HFF-Myc (cell line): Measurements from ENCODE around the gene TIGD2.

Source experiments
- DNase-seq: peaks from one replicate; pipeline ENCODE4 v3.0.0-alpha.2; 2011; ENCODE audit warnings: low read depth; ENCODE audit errors: extremely low read depth
- H3K4me3 ChIP-seq: replicated peaks from 2 replicates; pipeline ENCODE4 v1.5.1; 2011; ENCODE audit warnings: low read depth, mild to moderate bottlenecking, control low read depth, low read length
- CTCF ChIP-seq: IDR thresholded peaks from 2 replicates; pipeline ENCODE4 v1.5.1; 2012; ENCODE audit warnings: mild to moderate bottlenecking, low read depth, low read length, control low read depth; ENCODE audit errors: missing control alignments

Gene TIGD2

DNA sequence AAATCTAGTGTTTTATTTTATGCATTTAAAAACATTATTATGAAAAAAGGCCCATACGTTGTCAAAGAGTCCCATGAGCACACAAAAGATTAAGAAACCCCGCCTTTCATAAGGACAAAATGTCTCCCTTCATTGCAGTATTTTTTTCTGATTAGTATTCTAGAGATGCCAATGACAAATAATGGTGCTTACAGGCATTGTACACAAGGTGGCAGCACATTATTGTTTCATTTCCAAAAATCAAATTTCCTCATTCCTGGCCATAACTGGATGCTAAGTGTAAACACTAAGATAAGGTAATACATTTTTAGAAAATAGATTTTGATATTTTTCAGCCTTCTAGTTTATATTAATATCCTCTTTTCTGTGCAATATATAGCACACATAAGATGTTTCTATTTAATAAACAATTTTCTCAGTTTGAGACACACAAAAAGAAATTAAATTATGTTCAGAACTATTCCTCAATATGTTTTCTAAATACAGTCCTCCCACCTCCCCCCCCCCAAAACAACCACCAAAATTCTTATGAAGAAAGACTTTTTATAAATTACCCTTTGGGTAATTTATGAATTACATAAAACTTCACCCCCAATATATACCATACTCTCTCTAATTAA, 47.7 kb downstream of the TIGD2 start:
- no peak overlapping the region for H3K4me3 ChIP-seq
- TF ChIP-seq CTCF, result peak; percentile 60
- peak; percentile 24 for DNase-seq

- H3K4me3 ChIP-seq, result no peak overlapping the region
- no peak for TF ChIP-seq CTCF
- DNase-seq, result no peak
Measured at GRCh38 chr4:89160806-89161205, 49.5 kb downstream of the TIGD2 start.

DNA sequence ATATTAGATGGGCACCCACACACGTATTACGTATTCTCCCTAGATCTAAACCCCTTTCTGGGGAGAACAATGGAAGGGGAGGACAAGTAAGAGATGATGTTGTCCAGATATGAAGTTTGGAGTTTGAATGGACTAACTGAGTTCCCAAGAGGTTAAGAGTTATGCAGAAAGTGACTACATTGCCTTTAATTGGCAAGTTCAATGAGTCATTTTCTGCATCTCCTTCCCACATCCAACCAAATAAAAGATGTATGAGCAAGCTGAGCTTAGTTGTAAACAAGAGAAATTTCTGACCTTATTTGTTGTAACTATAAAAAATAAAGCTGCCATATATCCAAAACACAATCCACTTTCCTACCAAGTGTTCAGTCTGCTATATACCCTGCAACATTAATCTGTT, 50.5 kb downstream of the TIGD2 start:
- H3K4me3 ChIP-seq, result no peak overlapping the region
- DNase-seq, result no peak
- no peak for TF ChIP-seq CTCF

DNA sequence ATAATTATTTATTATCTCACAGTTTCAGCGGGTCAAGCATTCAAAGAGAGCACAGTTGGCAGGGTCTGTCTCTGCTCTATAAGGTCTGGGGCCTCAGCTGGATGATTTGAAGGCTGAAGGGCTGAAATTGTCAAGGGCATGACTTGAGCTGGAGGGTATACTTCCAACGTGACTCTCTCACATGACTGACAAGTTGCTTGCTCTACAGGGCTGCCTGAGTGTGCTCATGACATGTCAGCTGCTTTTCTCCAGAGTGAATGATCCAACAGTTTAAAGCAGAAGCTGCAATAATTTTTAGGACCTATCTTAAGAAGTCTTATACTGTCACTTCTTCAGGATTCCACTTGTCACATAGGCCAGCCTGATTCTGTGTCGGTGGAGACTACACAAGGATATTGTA, 51.2 kb downstream of the TIGD2 start:
- DNase-seq, result no peak
- H3K4me3 ChIP-seq, result no peak overlapping the region
- no peak for TF ChIP-seq CTCF

- no peak for DNase-seq
- TF ChIP-seq CTCF, result no peak
- H3K4me3 ChIP-seq, result no peak overlapping the region
Measured at GRCh38 chr4:89162987-89163386, 51.7 kb downstream of the TIGD2 start.

DNA sequence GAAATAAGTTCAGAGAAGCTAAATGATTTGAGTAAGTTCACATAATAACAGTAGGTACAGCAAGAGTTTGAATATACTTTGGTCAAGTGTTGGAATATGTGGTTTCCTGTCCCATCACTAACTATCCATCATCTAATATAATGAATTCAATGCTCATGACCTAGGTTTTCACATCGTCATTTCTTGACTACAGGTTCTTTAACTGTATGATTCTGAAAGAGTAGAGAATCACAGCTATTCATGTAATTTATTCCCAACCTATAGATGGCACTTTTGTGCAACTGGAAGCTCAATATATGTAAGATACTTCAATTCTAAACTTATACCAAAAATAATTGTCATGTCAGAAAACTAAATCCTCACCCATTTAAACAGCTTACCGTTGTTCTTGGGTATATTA, 53.1 kb downstream of the TIGD2 start:
- no peak for DNase-seq
- TF ChIP-seq CTCF, result no peak
- no peak overlapping the region for H3K4me3 ChIP-seq
